ENCODE measurements around the gene GEMIN4.

GEMIN4 gene

GRCh38 chr17:750431-751037 lies 1.5 kb downstream of the GEMIN4 start (continued):
- TF ChIP-seq ZBTB49 (tag by site-specific recombination; IDR thresholded peaks at IDR 0.05; ENCODE audit: low read depth) (no peak), ZNF626 (tag by site-specific recombination; IDR thresholded peaks at IDR 0.05) (no peak), MYNN (tag by site-specific recombination; IDR thresholded peaks at IDR 0.05; ENCODE audit: borderline replicate concordance) (no peak), KLF10 (tag by site-specific recombination; IDR thresholded peaks at IDR 0.05) (no peak), ZNF350 (tag by site-specific recombination; IDR thresholded peaks at IDR 0.05) (no peak), ZNF768 (tag by site-specific recombination; IDR thresholded peaks at IDR 0.05) (no peak), ZBTB21 (tag by site-specific recombination; IDR thresholded peaks at IDR 0.05) (no peak), ZNF560 (tag by site-specific recombination; IDR thresholded peaks at IDR 0.05; ENCODE audit: borderline replicate concordance) (no peak), ZNF596 (tag by site-specific recombination; IDR thresholded peaks at IDR 0.05) (no peak), TSHZ1 (tag by site-specific recombination; IDR thresholded peaks at IDR 0.05; ENCODE audit: borderline replicate concordance) (no peak), GLIS2 (tag by site-specific recombination; IDR thresholded peaks at IDR 0.05) (peak; percentile 37), ZSCAN30 (tag by site-specific recombination; IDR thresholded peaks at IDR 0.05) (no peak), GLI4 (tag by site-specific recombination; IDR thresholded peaks at IDR 0.05) (no peak), ZNF148 (tag by site-specific recombination; IDR thresholded peaks at IDR 0.05; ENCODE audit: borderline replicate concordance) (no peak), PRDM10 (tag by site-specific recombination; IDR thresholded peaks at IDR 0.05) (no peak), ZNF529 (tag by site-specific recombination; IDR thresholded peaks at IDR 0.05; ENCODE audit: insufficient replicate concordance) (no peak), ZEB2 (tag by site-specific recombination; IDR thresholded peaks at IDR 0.05) (no peak), ZNF239 (tag by site-specific recombination; IDR thresholded peaks at IDR 0.05) (no peak), GLIS1 (tag by site-specific recombination; IDR thresholded peaks at IDR 0.05) (peak; percentile 98), ZNF521 (tag by site-specific recombination; IDR thresholded peaks at IDR 0.05) (no peak), ZNF423 (tag by site-specific recombination; IDR thresholded peaks at IDR 0.05) (no peak), TRIM28 (IDR thresholded peaks at IDR 0.05; ENCODE audit: borderline replicate concordance, low read length) (no peak), PRDM1 (tag by site-specific recombination; IDR thresholded peaks at IDR 0.05) (no peak), ZBTB1 (tag by site-specific recombination; IDR thresholded peaks at IDR 0.05) (no peak), ZNF341 (tag by site-specific recombination; IDR thresholded peaks at IDR 0.05; ENCODE audit: low read depth) (no peak)
- TF ChIP-seq, protein P1, sequence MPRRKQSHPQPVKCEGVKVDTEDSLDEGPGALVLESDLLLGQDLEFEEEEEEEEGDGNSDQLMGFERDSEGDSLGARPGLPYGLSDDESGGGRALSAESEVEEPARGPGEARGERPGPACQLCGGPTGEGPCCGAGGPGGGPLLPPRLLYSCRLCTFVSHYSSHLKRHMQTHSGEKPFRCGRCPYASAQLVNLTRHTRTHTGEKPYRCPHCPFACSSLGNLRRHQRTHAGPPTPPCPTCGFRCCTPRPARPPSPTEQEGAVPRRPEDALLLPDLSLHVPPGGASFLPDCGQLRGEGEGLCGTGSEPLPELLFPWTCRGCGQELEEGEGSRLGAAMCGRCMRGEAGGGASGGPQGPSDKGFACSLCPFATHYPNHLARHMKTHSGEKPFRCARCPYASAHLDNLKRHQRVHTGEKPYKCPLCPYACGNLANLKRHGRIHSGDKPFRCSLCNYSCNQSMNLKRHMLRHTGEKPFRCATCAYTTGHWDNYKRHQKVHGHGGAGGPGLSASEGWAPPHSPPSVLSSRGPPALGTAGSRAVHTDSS (tag by site-specific recombination; IDR thresholded peaks at IDR 0.05), result no peak
